PFSK-1 (cell line): ENCODE data around the gene THOC5.

ENCODE experiments used
- POLR2AphosphoS5 ChIP-seq: IDR thresholded peaks from 2 replicates; pipeline ENCODE4 v1.6.1; 2012; ENCODE audit warnings: low read depth, mild to moderate bottlenecking, control low read depth, low read length, moderate library complexity
- REST ChIP-seq, 2 experiments: IDR thresholded peaks; 2 replicates each; pipeline versions ENCODE4 v1.6.1 to v1.8.0; 2011 to 2012; ENCODE audit warnings: low read depth in 2 of 2, low read length in 2 of 2, control low read depth in 1 of 2, inconsistent platforms in 1 of 2, mild to moderate bottlenecking in 1 of 2, moderate library complexity in 1 of 2; ENCODE audit not compliant: insufficient read depth in 1 of 2
- TAF1 ChIP-seq: IDR thresholded peaks from 2 replicates; pipeline ENCODE4 v1.6.1; 2012; ENCODE audit warnings: low read length, control low read depth, borderline replicate concordance; ENCODE audit not compliant: insufficient read depth

- TF ChIP-seq REST (IDR thresholded peaks at IDR 0.05; ENCODE audit: insufficient read depth in 1 of 2, low read depth in 2 of 2, low read length in 2 of 2), result no peak
- no peak for TF ChIP-seq TAF1
- TF ChIP-seq POLR2AphosphoS5, result no peak
Measured at GRCh38 chr22:29482253-29482652, 71.3 kb downstream of the THOC5 start.
